ENCODE data around the gene GFPT1. TPM values are rescaled to one million over a fixed set of nuclear protein-coding genes. Genes with fewer than 3 reads are reported as not detected.

Gene GFPT1
- total and polyA plus RNA-seq, 5 donors from 2014 or later = 8.0 to 20.7 (median 12.0) TPM

- H3K4me3 Mint-ChIP-seq = peak overlapping the region; percentile 31 to 75 (median 69)
- H3K9me3 Mint-ChIP-seq = peaks cover 0 to 8% (median 0%) of the 10 kb centered on the region in 7 donors
- Histone ChIP-seq H3K36me3 (ENCODE audit: control insufficient read depth, insufficient read depth, low read length) (no peaks in the 10 kb centered on the region), H3K4me1 (ENCODE audit: control insufficient read depth, insufficient read depth, low read length, poor library complexity, severe bottlenecking) (peaks cover 26% of the 10 kb centered on the region), H3K9me3 (ENCODE audit: control insufficient read depth in 2 of 2, low read length in 2 of 2) (peaks cover 0 to 6% of the 10 kb centered on the region in 2 experiments), H3K4me3 (ENCODE audit: low read depth, low read length) (peak overlapping the region; percentile 19), H3K27me3 (ENCODE audit: control insufficient read depth, insufficient read depth, low read length) (peaks cover 7% of the 10 kb centered on the region), H3K27ac (ENCODE audit: insufficient read depth, low read length, poor library complexity, severe bottlenecking) (no peak overlapping the region)
- no peaks in the 10 kb centered on the region for H3K36me3 Mint-ChIP-seq
- H3K4me1 Mint-ChIP-seq = peaks cover 0 to 27% (median 14%) of the 10 kb centered on the region in 4 donors
- DNase-seq (peak; percentile 29 to 71 (median 46)), ATAC-seq (ENCODE audit: low read depth in 2 of 2) (peak; percentile 72 to 77)
- no peak overlapping the region for H3K27ac Mint-ChIP-seq
- H3K27me3 Mint-ChIP-seq = peaks cover 29% of the 10 kb centered on the region
Measured at GRCh38 chr2:69306822-69307578, 80.0 kb downstream of the GFPT1 start.

DNA sequence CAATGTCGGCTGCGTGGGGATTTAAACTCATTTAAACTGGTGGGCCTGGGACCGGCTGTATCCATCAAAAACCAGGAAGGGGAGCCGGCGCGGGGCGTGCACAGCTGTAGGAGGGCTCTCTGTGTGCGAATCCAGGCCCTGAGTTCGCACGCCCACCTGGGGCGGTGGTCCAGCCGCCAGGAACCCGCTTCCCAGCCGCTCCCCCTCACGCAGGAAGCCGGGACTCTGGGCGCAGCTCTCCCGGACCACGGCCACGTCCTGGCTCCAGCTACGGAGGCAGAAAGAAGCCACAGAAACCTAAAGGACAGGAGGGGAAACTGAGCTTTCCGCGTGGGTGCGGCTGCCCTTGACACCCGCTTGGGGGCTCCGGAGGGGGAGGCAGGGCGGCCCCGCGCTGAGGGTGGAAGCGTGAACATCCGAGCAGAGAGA lies 80.6 kb downstream of the GFPT1 start:
- peaks cover 30% of the 10 kb centered on the region for H3K27me3 Mint-ChIP-seq
- Histone ChIP-seq H3K27me3 (ENCODE audit: control insufficient read depth, insufficient read depth, low read length) (peaks cover 11% of the 10 kb centered on the region), H3K4me1 (ENCODE audit: control insufficient read depth, insufficient read depth, low read length, poor library complexity, severe bottlenecking) (peaks cover 26% of the 10 kb centered on the region), H3K36me3 (ENCODE audit: control insufficient read depth, insufficient read depth, low read length) (no peaks in the 10 kb centered on the region), H3K9me3 (ENCODE audit: control insufficient read depth in 2 of 2, low read length in 2 of 2) (peaks cover 0 to 6% of the 10 kb centered on the region in 2 experiments), H3K4me3 (ENCODE audit: low read depth, low read length) (no peak overlapping the region), H3K27ac (ENCODE audit: insufficient read depth, low read length, poor library complexity, severe bottlenecking) (no peak overlapping the region)
- H3K4me1 Mint-ChIP-seq = peaks cover 0 to 27% (median 14%) of the 10 kb centered on the region in 4 donors
- H3K9me3 Mint-ChIP-seq = peaks cover 0 to 8% (median 0%) of the 10 kb centered on the region in 7 donors
- H3K27ac Mint-ChIP-seq = no peak overlapping the region
- H3K36me3 Mint-ChIP-seq = no peaks in the 10 kb centered on the region
- no peak for ATAC-seq (ENCODE audit: low read depth in 2 of 2)
- H3K4me3 Mint-ChIP-seq = peak overlapping the region; percentile 27 to 76 (median 62)
- DNase-seq = no peak

GRCh38 chr2:69305712-69306392 lies 81.2 kb downstream of the GFPT1 start:
- H3K9me3 Mint-ChIP-seq = peaks cover 0 to 8% (median 0%) of the 10 kb centered on the region in 7 donors
- no peaks in the 10 kb centered on the region for H3K36me3 Mint-ChIP-seq
- H3K27me3 Mint-ChIP-seq = peaks cover 33% of the 10 kb centered on the region
- no peak overlapping the region for H3K27ac Mint-ChIP-seq
- no peak overlapping the region for H3K4me3 ChIP-seq (ENCODE audit: low read depth, low read length)
- DNase-seq (no peak), ATAC-seq (ENCODE audit: low read depth in 2 of 2) (no peak)
- H3K36me3 ChIP-seq (ENCODE audit: control insufficient read depth, insufficient read depth, low read length) = no peaks in the 10 kb centered on the region
- peaks cover 0 to 6% of the 10 kb centered on the region in 2 experiments for H3K9me3 ChIP-seq (ENCODE audit: control insufficient read depth in 2 of 2, low read length in 2 of 2)
- H3K4me1 Mint-ChIP-seq = peaks cover 0 to 27% (median 14%) of the 10 kb centered on the region in 4 donors
- H3K4me1 ChIP-seq (ENCODE audit: control insufficient read depth, insufficient read depth, low read length, poor library complexity, severe bottlenecking) = peaks cover 26% of the 10 kb centered on the region
- no peak overlapping the region for H3K27ac ChIP-seq (ENCODE audit: insufficient read depth, low read length, poor library complexity, severe bottlenecking)
- H3K27me3 ChIP-seq (ENCODE audit: control insufficient read depth, insufficient read depth, low read length) = peaks cover 11% of the 10 kb centered on the region
- H3K4me3 Mint-ChIP-seq = peak overlapping the region; percentile 27 to 76 (median 62)

GRCh38 chr2:69305166-69305565 lies 81.9 kb downstream of the GFPT1 start:
- ATAC-seq (ENCODE audit: low read depth in 2 of 2) (no peak), DNase-seq (no peak)
- Mint-ChIP-seq H3K4me1 (peaks cover 0 to 27% (median 14%) of the 10 kb centered on the region in 4 donors), H3K4me3 (peak overlapping the region in 1 of 4 donors; percentile 72), H3K27me3 (peaks cover 36% of the 10 kb centered on the region), H3K9me3 (peaks cover 0 to 8% (median 0%) of the 10 kb centered on the region in 7 donors), H3K27ac (no peak overlapping the region), H3K36me3 (no peaks in the 10 kb centered on the region)
- Histone ChIP-seq H3K4me3 (ENCODE audit: low read depth, low read length) (no peak overlapping the region), H3K27ac (ENCODE audit: insufficient read depth, low read length, poor library complexity, severe bottlenecking) (no peak overlapping the region), H3K4me1 (ENCODE audit: control insufficient read depth, insufficient read depth, low read length, poor library complexity, severe bottlenecking) (peaks cover 26% of the 10 kb centered on the region), H3K9me3 (ENCODE audit: control insufficient read depth in 2 of 2, low read length in 2 of 2) (peaks cover 0 to 6% of the 10 kb centered on the region in 2 experiments), H3K36me3 (ENCODE audit: control insufficient read depth, insufficient read depth, low read length) (no peaks in the 10 kb centered on the region), H3K27me3 (ENCODE audit: control insufficient read depth, insufficient read depth, low read length) (peaks cover 11% of the 10 kb centered on the region)

DNA sequence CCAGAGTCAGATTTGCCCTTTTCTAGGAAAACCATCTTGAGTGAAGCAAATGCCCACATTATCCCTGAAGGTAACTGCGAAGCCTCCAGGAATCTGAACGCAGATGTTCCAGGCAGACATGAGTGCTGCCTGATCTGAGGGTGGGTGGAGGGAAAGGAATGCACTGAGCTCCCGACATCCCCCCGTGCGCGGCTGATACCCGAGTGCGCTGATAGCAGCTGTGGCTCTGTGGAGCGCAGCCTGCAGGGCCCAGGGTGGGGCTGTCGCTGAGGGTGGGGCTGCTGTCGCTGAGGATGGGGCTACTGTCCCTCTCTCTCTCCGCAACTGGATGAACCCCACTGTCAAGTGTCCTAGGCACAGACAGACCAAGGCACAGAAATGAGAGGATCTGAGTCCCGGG lies 82.4 kb downstream of the GFPT1 start:
- H3K27me3 Mint-ChIP-seq = peaks cover 36% of the 10 kb centered on the region
- peaks cover 0 to 6% of the 10 kb centered on the region in 2 experiments for H3K9me3 ChIP-seq (ENCODE audit: control insufficient read depth in 2 of 2, low read length in 2 of 2)
- H3K4me3 ChIP-seq (ENCODE audit: low read depth, low read length) = no peak overlapping the region
- H3K27ac Mint-ChIP-seq = no peak overlapping the region
- DNase-seq (no peak), ATAC-seq (ENCODE audit: low read depth in 2 of 2) (no peak)
- peaks cover 11% of the 10 kb centered on the region for H3K27me3 ChIP-seq (ENCODE audit: control insufficient read depth, insufficient read depth, low read length)
- peaks cover 26% of the 10 kb centered on the region for H3K4me1 ChIP-seq (ENCODE audit: control insufficient read depth, insufficient read depth, low read length, poor library complexity, severe bottlenecking)
- no peak overlapping the region for H3K4me3 Mint-ChIP-seq
- H3K27ac ChIP-seq (ENCODE audit: insufficient read depth, low read length, poor library complexity, severe bottlenecking) = no peak overlapping the region
- H3K4me1 Mint-ChIP-seq = peaks cover 0 to 22% (median 12%) of the 10 kb centered on the region in 4 donors
- no peaks in the 10 kb centered on the region for H3K36me3 Mint-ChIP-seq
- peaks cover 0 to 8% (median 0%) of the 10 kb centered on the region in 7 donors for H3K9me3 Mint-ChIP-seq
- H3K36me3 ChIP-seq (ENCODE audit: control insufficient read depth, insufficient read depth, low read length) = no peaks in the 10 kb centered on the region

- H3K36me3 ChIP-seq (ENCODE audit: control insufficient read depth, insufficient read depth, low read length) = no peaks in the 10 kb centered on the region
- peaks cover 37% of the 10 kb centered on the region for H3K27me3 Mint-ChIP-seq
- H3K9me3 ChIP-seq (ENCODE audit: control insufficient read depth in 2 of 2, low read length in 2 of 2) = peaks cover 0 to 6% of the 10 kb centered on the region in 2 experiments
- peak overlapping the region in 1 of 3 donors; percentile 47 for H3K27ac Mint-ChIP-seq
- no peak for DNase-seq
- H3K4me1 ChIP-seq (ENCODE audit: control insufficient read depth, insufficient read depth, low read length, poor library complexity, severe bottlenecking) = no peaks in the 10 kb centered on the region
- ATAC-seq (ENCODE audit: low read depth in 2 of 2) = no peak
- H3K9me3 Mint-ChIP-seq = peaks cover 0 to 8% (median 0%) of the 10 kb centered on the region in 7 donors
- no peak overlapping the region for H3K27ac ChIP-seq (ENCODE audit: insufficient read depth, low read length, poor library complexity, severe bottlenecking)
- H3K36me3 Mint-ChIP-seq = no peaks in the 10 kb centered on the region
- H3K4me1 Mint-ChIP-seq = no peaks in the 10 kb centered on the region
- peaks cover 8% of the 10 kb centered on the region for H3K27me3 ChIP-seq (ENCODE audit: control insufficient read depth, insufficient read depth, low read length)
- H3K4me3 ChIP-seq (ENCODE audit: low read depth, low read length) = no peak overlapping the region
- H3K4me3 Mint-ChIP-seq = no peak overlapping the region
Measured at GRCh38 chr2:69300650-69301049, 86.4 kb downstream of the GFPT1 start.

DNA sequence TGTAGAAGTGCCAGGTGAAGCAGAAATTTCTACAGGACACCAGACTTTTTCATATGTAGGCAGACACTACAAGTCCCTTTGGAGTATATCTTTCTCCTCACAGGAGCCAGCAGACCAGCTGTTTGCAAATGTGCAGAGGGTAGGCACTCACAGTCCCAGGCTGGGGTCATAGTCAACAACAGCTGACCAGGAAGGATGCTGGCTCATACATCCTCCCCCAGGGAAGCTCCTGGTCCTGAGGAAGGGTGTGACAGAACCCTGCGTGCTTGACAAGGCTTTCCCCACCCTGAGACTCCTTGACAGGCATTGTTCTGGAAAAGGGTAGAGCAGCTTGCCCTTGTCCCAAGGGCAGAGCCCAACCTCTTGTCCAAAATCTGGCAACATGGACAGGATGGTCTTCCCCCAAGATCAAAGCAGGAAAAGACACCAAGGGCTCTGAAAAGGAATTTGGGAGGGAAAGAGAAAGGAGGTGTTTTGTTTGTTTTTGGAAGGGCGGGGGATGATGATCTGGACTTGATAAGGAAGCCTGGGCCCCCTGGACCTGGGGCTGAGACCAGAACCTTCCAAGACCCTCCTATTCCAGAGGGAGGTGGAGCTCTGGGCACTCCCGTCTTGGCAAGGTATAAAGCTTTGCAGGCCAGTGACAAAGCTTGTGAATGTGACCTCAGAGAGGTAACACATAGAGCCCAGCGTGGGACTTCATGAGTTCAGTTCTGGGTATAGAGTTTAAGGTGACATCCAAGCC lies 87.1 kb downstream of the GFPT1 start:
- ATAC-seq (ENCODE audit: low read depth in 2 of 2) = no peak
- peak overlapping the region in 1 of 3 donors; percentile 17 for H3K27ac Mint-ChIP-seq
- no peaks in the 10 kb centered on the region for H3K36me3 ChIP-seq (ENCODE audit: control insufficient read depth, insufficient read depth, low read length)
- H3K9me3 Mint-ChIP-seq = peaks cover 0 to 8% (median 0%) of the 10 kb centered on the region in 7 donors
- H3K4me3 Mint-ChIP-seq = no peak overlapping the region
- peaks cover 37% of the 10 kb centered on the region for H3K27me3 Mint-ChIP-seq
- H3K27ac ChIP-seq (ENCODE audit: insufficient read depth, low read length, poor library complexity, severe bottlenecking) = no peak overlapping the region
- H3K4me1 ChIP-seq (ENCODE audit: control insufficient read depth, insufficient read depth, low read length, poor library complexity, severe bottlenecking) = no peaks in the 10 kb centered on the region
- H3K27me3 ChIP-seq (ENCODE audit: control insufficient read depth, insufficient read depth, low read length) = peaks cover 8% of the 10 kb centered on the region
- H3K9me3 ChIP-seq (ENCODE audit: control insufficient read depth in 2 of 2, low read length in 2 of 2) = peaks cover 0 to 6% of the 10 kb centered on the region in 2 experiments
- H3K36me3 Mint-ChIP-seq = no peaks in the 10 kb centered on the region
- no peak overlapping the region for H3K4me3 ChIP-seq (ENCODE audit: low read depth, low read length)
- no peaks in the 10 kb centered on the region for H3K4me1 Mint-ChIP-seq
- DNase-seq = no peak
